ENCODE results near the gene LY6G6F. TPM values are rescaled to one million over a fixed set of nuclear protein-coding genes. Genes with fewer than 3 reads are reported as not detected.

Gene LY6G6F
- not detected for total RNA-seq
- not detected for polyA plus RNA-seq
- long read RNA-seq, donor 1, partial matches to known transcripts: 0 of 1 reads
- long read RNA-seq, donor 1, other reads (novel, unspliced or antisense): 0 of 1 reads
- long read RNA-seq, donor 2: 0 reads

- ATAC-seq (ENCODE audit: low FRiP score) (no peak), DNase-seq (no peak)
- no peaks in the 10 kb centered on the region for H3K9me3 ChIP-seq (ENCODE audit: control insufficient read depth, low read length)
- 13 to 20% methylated on average over 3 of the region's 3 CpGs for WGBS, 2 donors
- H3K4me3 ChIP-seq (ENCODE audit: low read length in 2 of 2): no peak within 1 kb of the TSS
- intact Hi-C loops (cut with DNase I): no loop called here
- no peaks in the 10 kb centered on the region for H3K27me3 ChIP-seq (ENCODE audit: control insufficient read depth in 1 of 2, insufficient read depth in 2 of 2, low read length in 1 of 2)
- H3K27ac ChIP-seq (ENCODE audit: low read depth in 1 of 2, low read length in 2 of 2): no peak within 1 kb of the TSS
- H3K36me3 ChIP-seq (ENCODE audit: control insufficient read depth in 1 of 2, insufficient read depth in 2 of 2, low read length in 1 of 2): no peaks in the 10 kb centered on the region
- no peaks in the 10 kb centered on the region for H3K4me1 ChIP-seq (ENCODE audit: control insufficient read depth in 1 of 2, insufficient read depth in 2 of 2, low read length in 2 of 2)
Observed at GRCh38 chr6:31706599-31706998, at the start of gene LY6G6F. LY6G6F (plus strand) TSS chr6:31706866; CDS start chr6:31706907, 41 bp downstream.

GRCh38 chr6:31657406-31658157, 49.1 kb upstream of the LY6G6F start:
- intact Hi-C loops (cut with DNase I): loop anchor here in 1 of 2 donors (10.0 kb wide), 1 partner anchor 1757 kb away; the partner anchor contains the start of genes CUTA and PHF1
- Histone ChIP-seq H3K36me3 (ENCODE audit: control insufficient read depth in 1 of 2, insufficient read depth in 2 of 2, low read length in 1 of 2) (peaks cover 0 to 1% of the 10 kb centered on the region in 2 donors), H3K9me3 (ENCODE audit: control insufficient read depth, low read length) (no peaks in the 10 kb centered on the region), H3K4me1 (ENCODE audit: control insufficient read depth in 1 of 2, insufficient read depth in 2 of 2, low read length in 2 of 2) (no peaks in the 10 kb centered on the region), H3K4me3 (ENCODE audit: low read length in 2 of 2) (no peak overlapping the region), H3K27me3 (ENCODE audit: control insufficient read depth in 1 of 2, insufficient read depth in 2 of 2, low read length in 1 of 2) (no peaks in the 10 kb centered on the region), H3K27ac (ENCODE audit: low read depth in 1 of 2, low read length in 2 of 2) (no peak overlapping the region)
- WGBS, 2 donors: 74 to 75% methylated on average over 6 of the region's 6 CpGs
- ATAC-seq (ENCODE audit: low FRiP score) (no peak), DNase-seq (no peak)

GRCh38 chr6:31658158-31658688, 48.4 kb upstream of the LY6G6F start:
- Histone ChIP-seq H3K36me3 (ENCODE audit: control insufficient read depth in 1 of 2, insufficient read depth in 2 of 2, low read length in 1 of 2) (peaks cover 0 to 1% of the 10 kb centered on the region in 2 donors), H3K4me1 (ENCODE audit: control insufficient read depth in 1 of 2, insufficient read depth in 2 of 2, low read length in 2 of 2) (no peaks in the 10 kb centered on the region), H3K27ac (ENCODE audit: low read depth in 1 of 2, low read length in 2 of 2) (no peak overlapping the region), H3K4me3 (ENCODE audit: low read length in 2 of 2) (no peak overlapping the region), H3K27me3 (ENCODE audit: control insufficient read depth in 1 of 2, insufficient read depth in 2 of 2, low read length in 1 of 2) (no peaks in the 10 kb centered on the region), H3K9me3 (ENCODE audit: control insufficient read depth, low read length) (no peaks in the 10 kb centered on the region)
- intact Hi-C loops (cut with DNase I): loop anchor here in 1 of 2 donors (10.0 kb wide), 1 partner anchor 1757 kb away; the partner anchor contains the start of genes CUTA and PHF1
- ATAC-seq (ENCODE audit: low FRiP score) (no peak), DNase-seq (no peak)
- WGBS, 2 donors: 76 to 78% methylated on average over 4 of the region's 4 CpGs

GRCh38 chr6:31658983-31659648, 47.5 kb upstream of the LY6G6F start:
- Histone ChIP-seq H3K4me1 (ENCODE audit: control insufficient read depth in 1 of 2, insufficient read depth in 2 of 2, low read length in 2 of 2) (no peaks in the 10 kb centered on the region), H3K27me3 (ENCODE audit: control insufficient read depth in 1 of 2, insufficient read depth in 2 of 2, low read length in 1 of 2) (no peaks in the 10 kb centered on the region), H3K36me3 (ENCODE audit: control insufficient read depth in 1 of 2, insufficient read depth in 2 of 2, low read length in 1 of 2) (peaks cover 0 to 1% of the 10 kb centered on the region in 2 donors), H3K27ac (ENCODE audit: low read depth in 1 of 2, low read length in 2 of 2) (peak overlapping the region in 1 of 2 donors; percentile 95), H3K4me3 (ENCODE audit: low read length in 2 of 2) (no peak overlapping the region), H3K9me3 (ENCODE audit: control insufficient read depth, low read length) (no peaks in the 10 kb centered on the region)
- WGBS, 2 donors: 80 to 84% methylated on average over 13 of the region's 13 CpGs
- DNase-seq (no peak), ATAC-seq (ENCODE audit: low FRiP score) (no peak)
- intact Hi-C loops (cut with DNase I): loop anchor here in 1 of 2 donors (10.0 kb wide), 1 partner anchor 1756 kb away; the partner anchor contains the start of genes CUTA and PHF1

GRCh38 chr6:31659649-31660380, 46.9 kb upstream of the LY6G6F start:
- H3K27me3 ChIP-seq (ENCODE audit: control insufficient read depth in 1 of 2, insufficient read depth in 2 of 2, low read length in 1 of 2): no peaks in the 10 kb centered on the region
- intact Hi-C loops (cut with DNase I): loop anchor here in 1 of 2 donors (5.0 to 10.0 kb wide), 2 partner anchors 38 to 1755 kb away; partner anchors contain the start of genes CUTA, PHF1 and PRRC2A
- no peak for ATAC-seq (ENCODE audit: low FRiP score)
- WGBS, 2 donors: 20 to 25% methylated on average over 13 of the region's 13 CpGs
- H3K27ac ChIP-seq (ENCODE audit: low read depth in 1 of 2, low read length in 2 of 2): peak overlapping the region; percentile 57 to 95
- no peaks in the 10 kb centered on the region for H3K4me1 ChIP-seq (ENCODE audit: control insufficient read depth in 1 of 2, insufficient read depth in 2 of 2, low read length in 2 of 2)
- peak in 1 of 2 donors; percentile 52 for DNase-seq
- H3K4me3 ChIP-seq (ENCODE audit: low read length in 2 of 2): peak overlapping the region; percentile 83 to 85
- peaks cover 0 to 1% of the 10 kb centered on the region in 2 donors for H3K36me3 ChIP-seq (ENCODE audit: control insufficient read depth in 1 of 2, insufficient read depth in 2 of 2, low read length in 1 of 2)
- H3K9me3 ChIP-seq (ENCODE audit: control insufficient read depth, low read length): no peaks in the 10 kb centered on the region

- H3K27me3 ChIP-seq (ENCODE audit: control insufficient read depth in 1 of 2, insufficient read depth in 2 of 2, low read length in 1 of 2): no peaks in the 10 kb centered on the region
- intact Hi-C loops (cut with DNase I): loop anchor here in 1 of 2 donors (5.0 kb wide), 1 partner anchor 38 kb away; the partner anchor contains the start of gene PRRC2A
Observed at GRCh38 chr6:31660381-31661261, 46.0 kb upstream of the LY6G6F start, which contains the start of gene C6orf47. C6orf47 (minus strand) TSS chr6:31660778; CDS start chr6:31659947, 831 bp downstream.

GRCh38 chr6:31661262-31662123, 45.2 kb upstream of the LY6G6F start:
- WGBS, 2 donors: 74 to 76% methylated on average over 12 of the region's 12 CpGs
- H3K4me3 ChIP-seq (ENCODE audit: low read length in 2 of 2): no peak overlapping the region
- no peaks in the 10 kb centered on the region for H3K27me3 ChIP-seq (ENCODE audit: control insufficient read depth in 1 of 2, insufficient read depth in 2 of 2, low read length in 1 of 2)
- no peaks in the 10 kb centered on the region for H3K4me1 ChIP-seq (ENCODE audit: control insufficient read depth in 1 of 2, insufficient read depth in 2 of 2, low read length in 2 of 2)
- intact Hi-C loops (cut with DNase I): loop anchor here in 1 of 2 donors (5.0 kb wide), 1 partner anchor 39 kb away; the partner anchor contains the start of gene PRRC2A
- H3K27ac ChIP-seq (ENCODE audit: low read depth in 1 of 2, low read length in 2 of 2): peak overlapping the region in 1 of 2 donors; percentile 57
- no peak for ATAC-seq (ENCODE audit: low FRiP score)
- no peaks in the 10 kb centered on the region for H3K9me3 ChIP-seq (ENCODE audit: control insufficient read depth, low read length)
- no peak for DNase-seq
- H3K36me3 ChIP-seq (ENCODE audit: control insufficient read depth in 1 of 2, insufficient read depth in 2 of 2, low read length in 1 of 2): peaks cover 0 to 1% of the 10 kb centered on the region in 2 donors

More at GRCh38 chr6:31660381-31661261, 46.0 kb upstream of the LY6G6F start, which contains the start of gene C6orf47:
- H3K27ac ChIP-seq (ENCODE audit: low read depth in 1 of 2, low read length in 2 of 2): peak within 1 kb of the TSS; percentile 57 to 95
- no peaks in the 10 kb centered on the region for H3K4me1 ChIP-seq (ENCODE audit: control insufficient read depth in 1 of 2, insufficient read depth in 2 of 2, low read length in 2 of 2)
- H3K9me3 ChIP-seq (ENCODE audit: control insufficient read depth, low read length): no peaks in the 10 kb centered on the region
- WGBS, 2 donors: 0 to 1% methylated on average over 50 to 52 of the region's 52 CpGs
- ATAC-seq (ENCODE audit: low FRiP score): peak; percentile 87
- H3K4me3 ChIP-seq (ENCODE audit: low read length in 2 of 2): peak within 1 kb of the TSS; percentile 83 to 85
- peak; percentile 91 to 95 for DNase-seq
- H3K36me3 ChIP-seq (ENCODE audit: control insufficient read depth in 1 of 2, insufficient read depth in 2 of 2, low read length in 1 of 2): peaks cover 0 to 1% of the 10 kb centered on the region in 2 donors
